Activated CD4-positive, alpha-beta T cell treated with anti-CD3 and anti-CD28 coated beads, Interleukin-2, amount 50 U/mL, for 4 hours (primary cell): ENCODE results near the gene MOSPD3.
"Not testable (repeated sequence)": the region's sequence is repeated elsewhere in the genome, so short reads cannot be mapped to it uniquely, and the experiment has no call there.

Source experiments
- DNase-seq, 2 experiments: peaks; one replicate each; pipeline ENCODE4 v3.0.0-alpha.2; 2020

The MOSPD3 gene, protein sequence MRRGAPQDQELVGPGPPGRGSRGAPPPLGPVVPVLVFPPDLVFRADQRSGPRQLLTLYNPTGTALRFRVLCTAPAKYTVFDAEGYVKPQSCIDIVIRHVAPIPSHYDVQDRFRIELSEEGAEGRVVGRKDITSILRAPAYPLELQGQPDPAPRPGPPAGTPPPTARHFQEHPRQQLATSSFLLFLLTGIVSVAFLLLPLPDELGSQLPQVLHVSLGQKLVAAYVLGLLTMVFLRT

DNA sequence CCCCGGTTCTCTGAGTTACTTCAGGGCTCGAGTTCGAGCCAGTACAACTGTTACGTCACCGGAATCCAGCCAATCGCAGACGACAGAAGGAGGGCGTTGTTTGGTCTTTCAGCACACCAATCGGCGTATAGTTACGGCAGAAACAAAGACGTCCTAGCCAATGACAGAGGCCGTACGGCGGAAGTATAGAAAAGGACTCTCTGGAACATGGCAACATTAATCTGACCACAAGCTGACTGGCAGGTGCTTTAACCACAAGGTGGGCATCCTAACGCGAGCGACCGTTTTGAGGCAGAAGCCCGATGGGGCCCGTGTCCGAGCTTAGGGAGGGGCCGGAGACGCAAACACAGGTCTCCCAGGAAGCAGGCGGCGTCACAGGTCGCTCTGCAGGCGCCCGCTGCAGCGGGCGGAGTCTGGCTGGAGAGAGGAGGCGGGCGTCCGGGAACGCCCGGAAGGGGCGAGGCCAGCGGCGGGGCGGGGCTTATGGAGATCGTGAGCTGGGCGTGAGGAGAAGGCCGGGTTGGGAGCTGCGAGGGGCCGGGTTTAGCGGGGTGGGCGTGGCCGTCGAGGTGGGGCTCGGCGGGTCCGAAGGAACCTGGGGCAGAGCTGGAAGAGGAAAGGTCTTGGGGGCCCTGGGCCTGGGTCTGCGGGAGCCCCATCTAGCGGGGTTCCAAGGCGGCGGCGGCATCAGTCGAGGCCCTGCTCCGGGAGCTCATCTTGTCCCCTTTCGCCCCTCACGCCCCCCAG is at the start of gene MOSPD3:
MOSPD3 (plus strand) TSS at position 558 of the 747 bp plus-strand sequence. CDS start 252 bp downstream, outside the sequence.
- peak; percentile 96 to 97 for DNase-seq

DNA sequence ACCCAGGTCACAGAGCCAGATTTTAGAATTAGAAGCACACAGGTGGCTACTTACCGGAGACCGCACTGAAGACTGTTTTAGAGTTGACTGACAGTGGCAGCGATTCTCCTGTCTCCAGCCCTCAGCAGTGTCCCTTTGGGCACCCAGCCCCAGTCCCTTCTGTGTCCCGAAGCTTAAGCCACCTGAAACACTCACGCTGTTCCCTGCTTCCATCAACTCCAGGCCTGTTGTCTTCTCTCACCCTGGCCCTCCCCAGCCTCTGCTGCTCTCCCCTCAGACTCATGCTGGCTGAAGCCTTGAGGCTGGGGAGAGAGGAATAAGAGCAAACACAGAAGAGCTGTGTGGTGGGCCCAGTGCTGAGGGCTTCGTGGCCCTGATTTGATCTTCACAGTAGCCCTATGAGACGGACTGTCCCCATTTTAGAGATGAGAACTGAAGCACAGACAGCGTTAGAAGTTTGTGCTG is 49.2 kb upstream of the MOSPD3 start:
- no peak for DNase-seq

DNA sequence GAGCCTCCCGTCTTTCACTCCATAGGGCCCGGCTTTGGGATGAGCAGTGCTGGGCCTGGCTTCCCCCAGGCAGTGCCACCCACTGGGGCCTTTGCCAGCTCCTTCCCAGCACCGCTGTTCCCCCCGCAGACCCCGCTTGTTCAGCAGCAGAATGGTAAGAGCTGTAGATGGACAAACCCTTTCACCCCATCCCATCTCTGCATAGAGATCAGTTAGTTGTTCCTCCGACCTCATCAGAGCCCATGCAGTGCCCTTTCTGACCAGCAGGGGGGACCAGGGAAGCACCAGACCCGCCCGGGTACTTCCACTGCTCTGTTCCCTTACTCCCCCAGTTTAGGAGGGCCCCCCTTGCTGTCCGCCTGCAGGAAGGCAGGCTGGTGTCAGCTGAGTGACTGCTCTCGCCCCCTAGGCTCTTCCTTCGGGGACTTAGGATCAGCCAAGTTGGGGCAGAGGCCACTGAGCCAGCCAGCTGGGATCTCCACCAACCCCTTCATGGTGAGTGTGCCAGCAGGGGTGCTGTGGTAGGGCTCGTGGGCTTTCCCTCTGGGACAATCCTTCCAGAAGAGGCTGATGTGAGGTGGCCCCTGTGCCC is 48.4 kb upstream of the MOSPD3 start:
- DNase-seq, result peak; percentile 82 to 90

DNA sequence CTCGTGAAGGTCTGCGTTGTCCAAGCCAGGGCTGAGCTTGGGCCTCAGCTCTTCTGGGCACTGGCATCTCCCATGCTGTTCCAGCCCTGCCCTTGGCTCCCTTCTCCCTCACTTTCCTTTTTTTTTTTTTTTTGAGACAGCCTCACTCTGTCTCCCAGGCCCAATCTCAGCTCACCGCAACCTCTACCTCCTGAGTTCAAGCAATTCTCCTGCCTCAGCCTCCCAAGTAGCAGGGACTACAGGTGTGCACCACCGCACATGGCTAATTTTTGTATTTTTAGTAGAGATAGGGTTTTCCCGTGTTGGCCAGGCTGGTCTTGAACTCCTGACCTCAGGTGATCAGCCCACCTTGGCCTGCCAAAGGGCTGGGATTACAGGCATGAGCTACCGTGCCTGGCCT is 47.9 kb upstream of the MOSPD3 start:
- not testable (repeated sequence) for DNase-seq

DNA sequence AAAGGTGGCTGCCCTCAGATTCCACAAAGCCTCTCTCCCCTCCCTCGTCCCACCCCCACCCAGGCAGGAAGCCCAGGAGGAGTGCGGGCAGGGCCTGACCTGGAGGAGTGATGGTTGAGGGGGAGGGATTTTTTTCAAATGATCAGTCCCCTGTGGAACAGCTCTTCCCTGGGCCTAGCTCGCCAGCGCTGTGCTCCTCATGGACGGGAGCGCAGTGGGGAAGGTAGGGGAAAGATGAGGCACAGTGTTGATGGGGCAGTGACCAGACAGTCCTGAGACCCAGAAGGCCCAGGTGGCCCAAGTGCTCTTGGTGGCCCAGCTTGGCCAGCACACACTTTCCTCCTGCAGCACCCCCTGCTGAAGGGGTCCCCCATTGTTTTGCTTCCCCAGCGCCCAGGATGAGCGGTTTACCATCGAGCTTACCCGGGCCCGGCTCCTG is 47.2 kb upstream of the MOSPD3 start:
- no peak for DNase-seq

DNA sequence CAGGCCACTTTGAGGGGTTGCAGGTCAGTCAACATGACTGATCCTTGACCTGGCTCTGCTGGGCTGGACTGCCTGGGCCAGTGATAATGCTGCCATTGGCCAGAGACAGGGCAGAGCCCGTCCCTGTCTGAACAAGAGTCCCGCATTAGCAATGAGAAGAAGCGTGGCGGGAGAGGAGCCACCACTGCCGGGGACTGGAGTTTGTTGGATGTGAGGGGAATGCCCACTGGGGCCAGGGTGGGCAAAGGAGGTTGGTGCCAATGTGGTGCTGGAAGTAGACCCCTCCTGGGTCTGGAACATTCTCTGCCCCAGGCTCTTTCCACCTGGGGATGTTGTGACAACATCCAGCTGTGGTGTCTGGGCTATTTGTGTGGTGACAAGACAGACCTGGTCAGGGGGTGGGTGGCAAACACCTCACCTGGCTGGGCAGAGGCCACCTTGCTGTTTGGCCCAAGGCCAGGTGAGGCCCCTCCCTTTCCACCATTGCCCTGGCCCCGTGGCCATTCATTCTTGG is 46.3 kb upstream of the MOSPD3 start:
- DNase-seq, result no peak

DNA sequence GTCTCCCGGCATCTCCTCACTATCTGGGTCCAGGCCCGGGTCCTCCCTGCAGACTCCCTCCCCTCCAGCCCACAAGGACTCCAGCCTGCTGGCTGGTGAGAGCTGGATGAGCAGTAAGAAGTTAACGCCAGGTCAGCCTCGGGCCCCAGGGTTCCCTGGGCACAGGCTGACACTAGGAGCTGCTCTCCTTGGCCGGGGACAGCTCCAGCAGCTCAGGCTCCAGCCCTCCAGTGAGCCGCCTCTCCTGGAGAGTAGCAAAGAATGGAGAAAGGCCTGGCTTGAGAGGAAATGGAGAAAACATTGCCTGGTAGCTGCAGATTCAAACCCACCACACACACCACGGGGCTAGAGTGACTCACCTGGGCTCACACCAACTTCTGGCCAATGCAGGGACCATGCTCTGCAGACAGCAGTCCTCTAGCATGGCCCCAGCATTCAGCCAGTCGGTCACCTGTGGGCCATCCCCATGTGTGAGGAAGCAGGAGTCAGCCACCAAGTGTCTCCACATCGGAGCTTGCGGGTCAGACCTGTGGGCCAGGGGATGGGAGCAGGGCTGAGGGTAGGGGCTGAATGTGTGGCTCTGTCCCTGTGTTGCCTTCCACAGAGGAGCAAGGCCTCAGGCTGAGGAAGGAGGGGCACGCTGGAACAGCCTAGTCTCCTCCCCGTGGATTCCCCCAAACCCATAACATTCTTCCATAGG is 45.2 kb upstream of the MOSPD3 start:
- no peak for DNase-seq

DNA sequence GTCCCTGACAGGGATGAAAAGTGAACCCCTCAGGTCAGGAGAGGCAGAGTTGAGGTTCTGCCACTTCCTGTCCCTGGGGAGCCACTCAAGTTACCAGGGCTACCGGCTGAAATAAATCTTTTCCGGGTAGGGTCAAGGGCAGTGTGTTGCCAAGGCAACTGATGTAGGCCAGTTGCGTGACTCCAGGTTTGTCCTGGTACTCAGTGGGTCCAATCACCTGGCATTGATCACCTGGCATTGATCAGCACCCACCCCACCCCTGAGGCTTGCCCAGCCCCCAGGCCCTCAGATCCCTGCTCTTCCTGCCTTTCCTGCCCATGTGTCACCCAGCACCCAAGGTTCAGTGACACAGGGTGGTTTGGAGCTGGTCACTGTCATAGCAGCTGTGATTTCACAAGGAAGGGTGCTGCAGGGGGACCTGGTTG is 44.6 kb upstream of the MOSPD3 start:
- DNase-seq, result no peak

DNA sequence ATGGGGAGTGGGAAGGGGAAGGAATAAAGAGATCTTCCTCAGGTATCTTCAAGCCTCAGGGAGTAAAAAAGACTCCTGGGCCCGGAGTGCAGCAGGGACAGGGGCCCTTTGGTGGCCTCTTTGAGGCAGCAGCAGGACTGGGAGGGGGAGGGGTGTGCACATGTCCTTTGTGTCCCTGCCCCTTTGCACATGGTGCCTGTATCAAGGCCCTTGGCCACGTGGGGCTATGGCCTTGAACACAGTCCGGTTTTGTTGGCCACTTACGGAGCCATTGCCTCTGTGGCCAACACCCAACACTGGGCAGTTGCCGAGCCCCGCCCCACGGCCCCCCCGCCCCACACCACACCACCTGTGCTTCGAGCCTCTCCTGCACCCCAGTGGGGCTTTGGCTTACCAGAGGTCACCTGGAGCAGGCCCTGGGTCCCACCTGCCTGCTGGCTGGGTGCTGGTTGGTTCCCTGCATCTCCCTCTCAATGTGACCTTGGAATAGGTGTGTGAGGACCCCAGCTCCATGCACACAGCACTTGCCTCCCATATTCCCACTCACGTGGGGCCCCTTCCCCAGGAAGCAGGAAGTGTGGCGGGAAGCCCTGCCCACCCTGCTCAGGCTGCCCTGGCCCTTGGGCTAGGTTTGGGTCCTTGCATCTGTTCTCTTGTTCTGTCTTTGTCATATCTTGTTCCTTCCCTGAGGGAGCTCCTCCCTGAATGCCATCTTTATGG is 44.0 kb upstream of the MOSPD3 start:
- no peak for DNase-seq

DNA sequence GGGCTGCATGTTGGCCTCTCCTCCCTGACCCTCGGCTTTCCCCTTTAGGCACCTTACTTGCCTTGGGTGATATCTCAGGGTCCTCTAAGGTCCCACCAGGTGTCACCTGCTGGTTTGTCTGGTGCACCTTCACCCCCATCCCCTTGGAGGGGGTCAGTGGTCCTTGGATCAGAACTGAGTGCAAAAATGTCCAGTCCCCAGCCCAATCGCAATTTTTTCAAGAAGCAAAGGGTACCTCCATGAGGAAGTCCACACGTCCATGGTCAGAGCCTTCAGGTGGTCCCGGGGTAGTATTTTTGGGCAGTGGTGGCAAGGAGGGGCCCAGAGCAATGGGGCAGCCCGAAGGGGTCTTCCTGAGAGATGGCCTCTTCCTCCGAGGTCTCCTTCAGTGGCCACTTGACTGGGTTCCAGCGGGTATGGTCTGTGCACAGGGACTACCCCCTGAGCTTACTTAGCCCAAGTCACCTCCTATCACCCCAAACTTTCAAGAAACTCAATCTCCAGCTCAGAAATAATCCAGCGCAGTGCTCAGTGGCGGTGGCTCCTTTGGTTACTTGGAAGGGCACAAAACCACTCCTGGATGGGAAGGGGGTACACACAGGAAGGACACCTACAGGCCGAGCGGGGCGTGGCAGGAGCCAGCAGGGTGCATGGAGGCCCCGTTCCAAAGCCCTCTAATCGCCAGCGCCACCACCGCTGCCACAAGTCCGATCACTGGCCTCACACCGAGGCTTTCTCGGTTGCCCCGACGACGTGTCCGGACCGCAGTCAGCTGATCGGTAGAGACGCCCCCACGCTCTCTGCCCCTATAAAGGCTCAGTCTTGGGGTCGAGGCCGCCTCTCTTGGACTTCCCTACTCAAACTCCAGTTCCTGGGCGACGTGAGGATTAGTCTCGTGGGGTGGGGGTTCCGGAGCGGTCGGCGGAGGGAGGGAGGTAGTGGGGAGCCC is 43.2 kb upstream of the MOSPD3 start:
- DNase-seq, result peak in 1 of 2 experiments; percentile 26

DNA sequence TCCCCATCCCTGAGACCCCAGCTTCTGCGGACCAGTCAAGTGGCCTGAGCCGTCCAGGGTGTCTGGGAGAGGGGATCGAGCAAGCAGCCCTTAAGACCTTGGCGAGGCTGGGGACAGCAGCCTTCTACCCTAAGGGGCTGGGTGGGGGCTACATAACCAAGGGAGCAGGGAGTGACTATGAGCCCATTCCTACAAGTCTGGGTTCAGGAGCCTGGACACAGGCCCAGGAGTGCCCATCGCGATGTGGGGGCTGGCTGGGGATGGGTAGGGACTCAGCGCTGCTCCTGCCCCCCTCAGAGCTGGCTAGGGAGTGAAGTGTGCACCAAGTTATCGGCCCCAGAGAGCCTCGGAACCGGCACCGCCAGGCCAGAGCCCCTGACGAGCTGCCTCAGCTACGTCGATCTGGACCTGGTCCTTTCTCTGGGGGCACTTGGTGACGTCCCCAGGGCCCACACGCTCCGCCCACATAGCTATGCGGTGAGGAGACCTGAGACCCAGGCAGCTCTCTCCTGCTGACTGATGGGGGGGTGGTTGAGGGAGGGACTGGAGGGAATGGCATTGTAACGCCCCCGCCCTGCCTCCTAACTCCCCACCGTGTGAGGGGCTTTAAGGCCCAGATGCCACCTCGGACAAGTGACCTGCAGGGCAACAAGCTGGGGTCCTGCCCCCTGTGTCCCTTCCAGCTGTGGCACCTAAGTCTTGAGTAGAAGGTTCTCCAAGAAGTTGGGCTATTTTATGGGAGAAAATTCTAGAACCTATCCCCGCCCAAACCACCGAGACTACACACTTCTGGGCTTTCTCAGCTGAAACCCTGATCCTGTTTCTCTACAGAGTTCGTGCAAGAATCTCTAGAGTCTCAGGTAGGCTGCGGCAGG is 41.1 kb upstream of the MOSPD3 start:
- DNase-seq, result no peak

DNA sequence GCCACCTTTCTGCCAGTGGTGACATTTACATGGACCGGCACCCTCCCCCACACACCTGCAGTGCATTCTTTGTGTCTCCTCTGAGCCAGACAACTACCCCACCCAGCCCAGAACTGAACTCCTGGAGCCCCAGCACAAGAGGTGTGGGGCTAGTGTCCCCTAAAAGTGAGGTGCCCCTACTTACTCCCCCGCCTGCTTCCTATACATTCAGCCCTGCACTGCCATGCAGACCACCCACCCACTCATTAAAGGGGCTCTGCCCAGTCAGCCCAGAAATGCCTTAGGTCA is 40.6 kb upstream of the MOSPD3 start:
- DNase-seq, result no peak

DNA sequence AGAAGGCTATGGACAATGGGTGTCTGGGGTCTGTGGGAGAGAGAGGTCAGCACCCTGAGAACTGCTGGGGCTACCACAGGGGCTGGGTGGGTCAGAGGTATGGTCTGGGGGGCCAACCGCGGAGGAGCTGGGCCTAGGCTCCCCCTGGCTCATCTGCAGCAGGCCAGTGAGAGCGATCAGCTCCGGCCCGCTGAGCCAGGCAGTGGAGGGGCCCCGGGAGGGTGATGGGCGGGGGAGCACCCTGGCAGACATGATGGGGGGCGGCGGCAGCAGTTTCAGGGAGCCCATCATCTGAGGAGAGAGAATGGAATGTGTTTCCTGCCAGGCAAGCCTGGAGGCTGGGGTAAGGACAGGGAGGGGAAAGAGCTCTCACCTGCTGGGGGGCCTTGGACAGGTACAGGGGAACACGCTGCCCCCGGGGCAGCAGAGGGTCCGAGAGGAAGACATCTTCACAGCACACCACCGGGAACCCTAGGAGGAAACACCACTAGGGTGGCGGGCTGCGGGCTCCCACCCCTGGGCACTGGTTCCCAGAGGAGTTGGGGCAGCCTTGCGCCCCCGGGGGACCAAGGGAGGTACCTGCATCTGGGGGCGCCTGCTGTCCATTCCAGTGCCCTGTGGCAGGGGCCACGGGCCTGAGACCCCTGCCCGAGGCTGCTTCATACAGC is 39.9 kb upstream of the MOSPD3 start:
- DNase-seq, result no peak

DNA sequence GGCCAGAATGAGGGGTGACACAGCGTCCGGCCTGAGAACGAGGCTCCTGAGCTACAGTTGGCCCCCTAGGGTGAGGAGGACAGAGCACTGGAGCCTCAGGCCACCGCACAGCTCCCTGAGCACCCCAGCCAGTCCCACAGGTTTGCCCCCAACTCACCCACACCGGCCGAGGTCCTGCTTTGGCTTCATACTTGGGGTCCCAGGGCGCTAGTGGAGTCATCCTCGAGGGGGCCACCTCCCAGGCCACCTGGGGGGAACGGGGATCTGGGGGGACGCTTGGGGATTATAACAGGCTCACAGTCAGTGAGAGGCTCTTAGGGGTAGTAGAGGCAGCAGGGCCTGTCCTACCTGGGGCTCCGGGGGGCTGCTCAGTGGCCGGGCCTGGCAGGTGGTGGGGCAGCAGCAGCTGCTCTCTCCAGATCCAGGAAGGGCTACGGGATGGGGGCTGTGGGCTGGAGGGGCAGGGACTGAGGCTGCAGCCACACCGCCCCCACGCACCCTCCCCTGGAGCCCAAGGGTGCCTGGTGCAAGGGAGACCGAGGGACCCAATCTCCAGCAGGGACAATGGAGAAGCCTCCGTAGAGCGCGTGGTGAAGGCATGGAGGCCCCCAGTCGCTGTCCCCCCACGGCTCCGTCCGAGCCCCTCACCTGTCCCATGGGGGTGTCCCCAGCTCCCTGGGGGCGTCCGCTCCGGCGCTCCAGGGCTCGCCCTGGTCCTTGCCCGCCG is 39.2 kb upstream of the MOSPD3 start:
- no peak for DNase-seq

DNA sequence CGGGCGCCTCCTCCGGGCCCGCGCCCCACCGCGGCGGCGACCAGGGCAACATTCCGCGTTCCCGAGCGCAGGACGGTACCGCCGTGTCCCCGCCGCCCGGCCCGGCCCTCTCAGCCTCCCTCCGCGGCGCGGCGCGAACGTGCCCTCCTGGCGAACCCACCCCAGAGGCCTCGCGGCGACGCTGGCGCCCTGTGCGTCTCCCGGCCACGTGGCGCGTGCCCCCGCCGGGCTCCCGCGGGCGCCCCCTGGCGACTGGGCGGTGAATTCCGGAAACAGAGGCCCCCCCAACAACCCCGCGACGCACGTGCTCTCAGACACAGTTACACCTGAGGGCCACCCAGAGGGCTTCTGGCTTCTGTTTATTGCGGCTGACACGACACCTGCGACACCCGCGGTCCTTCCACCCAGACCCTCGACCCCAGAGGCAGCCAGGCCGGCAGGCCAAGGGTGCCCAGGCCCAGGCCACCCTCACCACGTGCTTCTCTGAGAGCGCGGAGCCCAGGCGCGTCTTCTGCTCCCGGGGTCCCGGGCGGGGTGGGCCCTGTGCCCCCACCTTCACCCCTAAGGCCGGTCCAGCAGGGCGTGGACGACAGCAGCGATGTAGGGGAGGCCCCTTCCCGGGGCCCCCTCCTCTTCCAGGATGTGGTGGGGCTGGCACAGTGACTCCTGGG is 38.5 kb upstream of the MOSPD3 start, which contains the start of gene SAP25:
SAP25 (minus strand) TSS at position 210 of the 671 bp plus-strand sequence; CDS start at position 52, 158 bp downstream.
- no peak for DNase-seq

DNA sequence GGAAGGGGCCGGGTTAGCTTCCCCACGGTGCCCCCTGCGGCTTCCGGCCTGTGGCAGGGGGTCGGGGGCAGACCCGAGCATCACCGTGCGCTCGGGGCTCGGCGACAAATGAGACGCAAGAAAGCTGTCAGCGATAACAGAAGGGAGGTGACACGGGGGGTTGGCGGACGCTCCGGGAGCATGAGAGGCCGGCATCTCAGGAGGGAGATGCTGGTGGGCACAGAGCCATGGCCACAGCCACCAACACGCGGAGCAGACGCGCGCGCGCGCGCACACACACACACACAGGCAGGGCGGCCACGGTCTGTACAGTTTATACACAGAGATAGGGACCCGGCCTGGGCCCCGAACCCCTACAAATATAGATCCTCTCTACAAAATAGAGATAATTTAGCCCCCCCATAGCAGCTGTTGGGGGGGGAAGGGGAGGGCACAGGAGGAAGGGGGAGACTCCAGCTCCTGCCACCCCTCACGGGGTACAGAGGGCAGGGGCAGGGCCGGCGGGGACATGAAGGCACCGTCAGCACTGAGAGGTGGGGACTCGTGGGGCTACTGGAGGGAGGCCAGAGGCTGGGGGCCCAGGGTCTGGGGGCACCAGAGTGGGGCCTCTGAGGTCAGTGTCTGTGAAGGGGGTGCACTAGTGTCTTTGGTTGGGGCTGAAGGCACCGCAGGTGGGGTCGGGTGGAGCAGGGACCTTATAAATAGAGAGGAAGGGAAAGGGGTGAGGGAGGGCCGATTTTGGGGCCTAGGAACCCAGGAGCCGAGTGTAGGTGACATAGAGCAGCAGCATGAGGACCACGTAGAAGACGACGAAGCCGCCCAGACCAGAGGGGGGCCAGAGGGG is 37.8 kb upstream of the MOSPD3 start:
- no peak for DNase-seq

DNA sequence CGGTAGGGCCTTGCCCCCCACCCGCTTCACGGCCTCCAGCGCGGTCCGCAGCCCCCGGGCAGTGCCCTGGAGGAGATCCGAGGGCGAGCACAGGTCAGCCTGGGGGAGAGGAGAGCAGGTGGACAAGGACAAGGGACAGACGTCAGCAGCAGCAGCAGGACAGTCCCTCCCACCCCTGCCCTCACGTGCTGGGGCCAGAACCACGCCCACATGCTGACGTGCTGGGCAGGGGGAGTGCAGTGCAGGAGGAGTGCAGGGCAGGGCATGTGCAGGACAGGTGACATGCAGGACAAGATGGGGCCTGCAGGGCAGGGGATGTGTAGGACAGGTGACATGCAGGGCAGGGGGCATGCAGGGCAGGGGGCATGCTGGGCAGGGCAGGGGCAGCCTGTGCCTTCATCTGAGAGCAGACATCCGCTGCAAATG is 37.1 kb upstream of the MOSPD3 start:
- DNase-seq, result no peak
